Mammary epithelial cell (primary cell): ENCODE data around the gene KLRD1.

Experiments used
- CTCF ChIP-seq, 2 donors: IDR thresholded peaks in 1 of 2; conservative IDR thresholded peaks in 1 of 2; 2 replicates each; pipeline ENCODE4 v1.5.1; 2011 to 2012; ENCODE audit warnings: inconsistent platforms in 2 of 2, low read length in 2 of 2, mild to moderate bottlenecking in 2 of 2, control low read depth in 1 of 2, low read depth in 1 of 2; ENCODE audit not compliant: insufficient read depth in 1 of 2; ENCODE audit errors: extremely low read depth in 1 of 2
- EZH2 ChIP-seq: IDR thresholded peaks from 2 replicates; pipeline ENCODE4 v1.6.1; 2012; ENCODE audit warnings: low read length, inconsistent platforms, borderline replicate concordance

- TF ChIP-seq CTCF (conservative IDR thresholded peaks at IDR 0.05 in 1 of 2, IDR thresholded peaks at IDR 0.05 in 1 of 2; ENCODE audit: extremely low read depth in 1 of 2, insufficient read depth in 1 of 2, low read depth in 1 of 2, low read length in 2 of 2) = no peak
- no peak for TF ChIP-seq EZH2
These were observed 67.0 kb downstream of the KLRD1 start for GRCh38 chr12:10374624-10375018.
